NT2/D1 (cell line): ENCODE results near the gene TBC1D2.

Source experiments
- SUZ12 ChIP-seq: IDR thresholded peaks from 2 replicates; pipeline ENCODE4 v1.6.1; 2011; ENCODE audit not compliant: insufficient read length, insufficient read depth; ENCODE audit errors: extremely low read depth
- ZNF274 ChIP-seq: IDR thresholded peaks from 2 replicates; pipeline ENCODE4 v1.6.1; 2011; ENCODE audit warnings: mild to moderate bottlenecking, low read depth, low read length

- no peak for TF ChIP-seq ZNF274
- TF ChIP-seq SUZ12: no peak
Observed at GRCh38 chr9:98230304-98230703, 25.1 kb downstream of the TBC1D2 start.
